GM13977 (cell line): Measurements from ENCODE around the gene ZNF664.

ENCODE experiments used
- DNase-seq: peaks from one replicate; pipeline ENCODE4 v3.0.0; 2012; ENCODE audit warnings: low spot score
- CTCF ChIP-seq: IDR thresholded peaks from 2 replicates; pipeline ENCODE4 v1.5.1; 2012; ENCODE audit warnings: mild to moderate bottlenecking, control low read depth; ENCODE audit not compliant: insufficient read depth; ENCODE audit errors: extremely low read depth, missing control alignments
- in situ Hi-C: fragments of 300-500 bp; cut with MboI; formaldehyde crosslinking; loops from one replicate; pipeline ENCODE4 v1.12.0; 2022; ENCODE audit warnings: low sequenced_read_pairs, low pct_unique_long_range_greater_than_20kb, mixed read lengths, inconsistent platforms; ENCODE audit not compliant: unreplicated experiment

ZNF664 gene

GRCh38 chr12:123984903-123985302, 11.9 kb downstream of the ZNF664 start:
- TF ChIP-seq CTCF, result no peak
- in situ Hi-C loops, result loop anchor here (25.0 kb wide), 1 partner anchor 348 kb away; the partner anchor contains the start of genes EIF2B1 and GTF2H3
- no peak for DNase-seq

- in situ Hi-C loops, result loop anchor here (25.0 kb wide), 1 partner anchor 349 kb away; the partner anchor contains the start of genes EIF2B1 and GTF2H3
- TF ChIP-seq CTCF, result no peak
- DNase-seq, result no peak
These were observed 13.5 kb downstream of the ZNF664 start for GRCh38 chr12:123986374-123986965.

- no peak for TF ChIP-seq CTCF
- in situ Hi-C loops, result loop anchor here (25.0 kb wide), 1 partner anchor 350 kb away; the partner anchor contains the start of genes EIF2B1 and GTF2H3
- no peak for DNase-seq
These were observed 14.0 kb downstream of the ZNF664 start for GRCh38 chr12:123987022-123987421.

- DNase-seq, result no peak
- TF ChIP-seq CTCF, result no peak
- in situ Hi-C loops, result loop anchor here (25.0 kb wide), 1 partner anchor 352 kb away; the partner anchor contains the start of genes EIF2B1 and GTF2H3
These were observed 16.2 kb downstream of the ZNF664 start for GRCh38 chr12:123989168-123989567.

- in situ Hi-C loops, result loop anchor here (25.0 kb wide), 1 partner anchor 352 kb away; the partner anchor contains the start of genes EIF2B1 and GTF2H3
- TF ChIP-seq CTCF, result no peak
These were observed 16.7 kb downstream of the ZNF664 start for GRCh38 chr12:123989753-123990152.

GRCh38 chr12:123990511-123990910, 17.5 kb downstream of the ZNF664 start:
- in situ Hi-C loops, result loop anchor here (25.0 kb wide), 1 partner anchor 353 kb away; the partner anchor contains the start of genes EIF2B1 and GTF2H3
- no peak for TF ChIP-seq CTCF
- no peak for DNase-seq

More at GRCh38 chr12:123989753-123990152, 16.7 kb downstream of the ZNF664 start:
- DNase-seq, result no peak
